Spleen (tissue), 11 donors: ENCODE results near the gene MIA3. TPM values are rescaled to one million over a fixed set of nuclear protein-coding genes. Genes with fewer than 3 reads are reported as not detected.
A peak's percentile ranks its signal among the peaks of the same experiment; 100 is the strongest.

Source experiments
- DNase-seq: peaks from one replicate; pipeline ENCODE4 v3.0.0-alpha.2; 2020
- H3K27ac ChIP-seq, 8 donors: fragments of 200-600 bp; sonication (generic) in 7 of 8; 1 replicate in 4 of 8; 2 replicates in 4 of 8; pipeline versions ENCODE4 v1.5.0 to v1.8.0; 2016 to 2021; ENCODE audit warnings: inconsistent platforms in 4 of 8, mild to moderate bottlenecking in 4 of 8, moderate library complexity in 1 of 8
- H3K27me3 ChIP-seq, 7 donors: fragments of 200-600 bp; sonication (generic) in 6 of 7; replicated peaks in 1 of 7; 1 replicate in 4 of 7; 2 replicates in 3 of 7; pipeline versions ENCODE4 v1.5.0 to v1.8.0; 2016 to 2021; ENCODE audit warnings: inconsistent platforms in 3 of 7, mild to moderate bottlenecking in 1 of 7
- H3K36me3 ChIP-seq, 6 donors: fragments of 200-600 bp; sonication (generic) in 5 of 6; 1 replicate in 4 of 6; 2 replicates in 2 of 6; pipeline versions ENCODE4 v1.5.0 to v1.8.0; 2016 to 2021; ENCODE audit warnings: inconsistent platforms in 2 of 6
- H3K4me1 ChIP-seq, 6 donors: fragments of 200-600 bp; sonication (generic) in 5 of 6; 1 replicate in 3 of 6; 2 replicates in 3 of 6; pipeline versions ENCODE4 v1.5.0 to v1.8.0; 2016 to 2021; ENCODE audit warnings: inconsistent platforms in 3 of 6
- H3K4me3 ChIP-seq, 8 donors: fragments of 200-600 bp; sonication (generic) in 7 of 8; 1 replicate in 4 of 8; 2 replicates in 4 of 8; pipeline versions ENCODE4 v1.5.0 to v1.8.0; 2016 to 2021; ENCODE audit warnings: inconsistent platforms in 4 of 8, mild to moderate bottlenecking in 4 of 8, moderate library complexity in 2 of 8
- H3K9me3 ChIP-seq, 8 donors: fragments of 200-600 bp; sonication (generic) in 7 of 8; 1 replicate in 4 of 8; 2 replicates in 4 of 8; pipeline versions ENCODE4 v1.5.0 to v1.8.0; 2016 to 2021; ENCODE audit warnings: inconsistent platforms in 4 of 8
- POLR2A ChIP-seq, 3 donors: fragments of 450-650 bp; IDR thresholded peaks; one replicate each; pipeline ENCODE4 v1.5.1; 2017; ENCODE audit warnings: antibody characterized with exemption in 3 of 3, mild to moderate bottlenecking in 1 of 3
- POLR2AphosphoS5 ChIP-seq, 3 donors: sonication (generic); formaldehyde crosslinking; IDR thresholded peaks; one replicate each; pipeline ENCODE4 v1.5.1; 2017; ENCODE audit warnings: antibody characterized with exemption in 3 of 3
- WGBS, 5 donors: extraction: QIAGEN DNeasy Blood & Tissue Kit in 3 of 5; methylation state at CpG; one replicate each; pipeline versions ENCODE4 v1.1.5 to v1.1.7; 2013 to 2018; 5-methylcytosine and 5-hydroxymethylcytosine counted together
- intact Hi-C: fragments of 100-400 bp; cut with DNase I; formaldehyde crosslinking; loops from one replicate; pipeline ENCODE4 v1.15.0; 2023; ENCODE audit warnings: low total_unique reads
- polyA plus RNA-seq, 3 donors: library from polyadenylated mRNA; stranded (reverse); fragments of 200-250 nt; gene quantifications; one replicate each; pipeline ENCODE4 v1.2.1, GENCODE V29; 2013
- total RNA-seq, 7 donors: library from RNA; depleted of rRNA in 3 of 7; stranded (reverse); fragments of >200 nt in 3 of 7; fragmentation: NEBNext Ultra II Directional in 4 of 7; extraction: Animal tissue kit (Norgen Biotek cat#: 25700) in 4 of 7; gene quantifications; one replicate each; pipeline versions ENCODE4 v1.1.0 to v1.2.1, GENCODE V29; 2016 to 2021
- TF ChIP-seq, protein P1 (sequence below), 11 experiments: fragments of 200-600 bp in 7 of 11; fragments of 450-650 bp in 4 of 11; sonication (generic) in 4 of 11; IDR thresholded peaks in 8 of 11; conservative IDR thresholded peaks in 3 of 11; 1 replicate in 7 of 11; 2 replicates in 4 of 11; pipeline versions ENCODE4 v1.4.0 to v1.8.0; 2016 to 2021; ENCODE audit warnings: antibody characterized with exemption in 11 of 11, inconsistent platforms in 4 of 11, mild to moderate bottlenecking in 1 of 11
- donor health status: healthy with polysubstance abuse.
- donor health status: DM: no; HTN: no; CAD: no; lungs with moderate emphysema.
- donor health status: DM: no; HTN: no; CAD: no.
- donor health status: Bipolar disorder and iron deficiency.
- donor health status: healthy.
- donor health status: DM: no; HTN: no; CAD: no.
- donor health status: DM: yes; HTN: yes; CAD: no.

Gene MIA3
- total and polyA plus RNA-seq, 10 donors = 25.4 to 68.8 (median 51.7) TPM

DNA sequence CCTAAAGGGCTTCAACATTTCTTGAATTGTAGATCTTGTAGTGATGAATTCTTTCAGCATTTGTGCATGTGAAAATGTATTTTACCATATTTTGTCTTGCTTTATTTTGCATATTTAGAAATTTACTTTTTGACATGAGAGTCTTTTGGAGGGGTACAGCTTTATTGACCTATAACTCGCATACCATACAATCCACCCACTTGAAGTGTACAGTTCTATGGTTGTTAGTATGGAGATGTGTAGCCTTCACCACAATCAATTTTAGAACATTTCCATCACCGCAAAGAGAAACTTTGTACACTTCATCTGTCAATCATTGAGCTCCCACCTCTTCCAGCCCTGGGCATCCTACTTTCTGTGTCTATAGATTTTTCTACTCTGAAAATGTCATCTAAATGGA is 7.2 kb upstream of the MIA3 start:
- intact Hi-C loops = no loop called here
- DNase-seq = no peak
- 89 to 96% (median 92%) methylated on average over 2 of the region's 2 CpGs for WGBS, 5 donors
- Histone ChIP-seq H3K4me1 (no peaks in the 10 kb centered on the region), H3K4me3 (no peak overlapping the region), H3K27ac (no peak overlapping the region), H3K27me3 (peaks cover 0 to 6% (median 0%) of the 10 kb centered on the region in 7 donors), H3K36me3 (no peaks in the 10 kb centered on the region), H3K9me3 (peaks cover 0 to 7% (median 0%) of the 10 kb centered on the region in 8 donors)
- TF ChIP-seq, protein P1, sequence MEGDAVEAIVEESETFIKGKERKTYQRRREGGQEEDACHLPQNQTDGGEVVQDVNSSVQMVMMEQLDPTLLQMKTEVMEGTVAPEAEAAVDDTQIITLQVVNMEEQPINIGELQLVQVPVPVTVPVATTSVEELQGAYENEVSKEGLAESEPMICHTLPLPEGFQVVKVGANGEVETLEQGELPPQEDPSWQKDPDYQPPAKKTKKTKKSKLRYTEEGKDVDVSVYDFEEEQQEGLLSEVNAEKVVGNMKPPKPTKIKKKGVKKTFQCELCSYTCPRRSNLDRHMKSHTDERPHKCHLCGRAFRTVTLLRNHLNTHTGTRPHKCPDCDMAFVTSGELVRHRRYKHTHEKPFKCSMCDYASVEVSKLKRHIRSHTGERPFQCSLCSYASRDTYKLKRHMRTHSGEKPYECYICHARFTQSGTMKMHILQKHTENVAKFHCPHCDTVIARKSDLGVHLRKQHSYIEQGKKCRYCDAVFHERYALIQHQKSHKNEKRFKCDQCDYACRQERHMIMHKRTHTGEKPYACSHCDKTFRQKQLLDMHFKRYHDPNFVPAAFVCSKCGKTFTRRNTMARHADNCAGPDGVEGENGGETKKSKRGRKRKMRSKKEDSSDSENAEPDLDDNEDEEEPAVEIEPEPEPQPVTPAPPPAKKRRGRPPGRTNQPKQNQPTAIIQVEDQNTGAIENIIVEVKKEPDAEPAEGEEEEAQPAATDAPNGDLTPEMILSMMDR (IDR thresholded peaks at IDR 0.05 in 8 of 11, conservative IDR thresholded peaks at IDR 0.05 in 3 of 11) = no peak
- TF ChIP-seq POLR2AphosphoS5 (IDR thresholded peaks at IDR 0.05) (no peak), POLR2A (IDR thresholded peaks at IDR 0.05) (no peak)

DNA sequence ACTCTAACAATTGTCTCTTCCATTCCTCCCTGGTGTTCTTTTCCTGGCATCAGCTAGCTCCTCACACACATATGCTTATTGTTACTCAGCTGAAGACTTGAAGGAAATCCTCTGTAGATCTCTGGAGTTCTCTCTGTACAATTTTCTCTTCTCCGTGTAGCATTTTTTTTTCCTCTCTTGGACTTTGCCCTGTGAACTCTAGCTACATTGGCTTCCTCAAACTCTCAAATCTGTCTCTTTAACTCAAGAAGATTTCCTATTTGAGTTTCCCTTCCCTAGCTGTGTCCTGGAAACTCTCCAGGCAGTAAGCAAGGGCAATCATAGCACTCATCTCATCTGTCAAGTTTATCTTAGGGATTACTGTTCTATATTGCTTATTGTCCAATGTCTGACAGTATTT is 4.3 kb upstream of the MIA3 start:
- intact Hi-C loops = no loop called here
- H3K4me3 ChIP-seq = no peak overlapping the region
- peaks cover 0 to 6% (median 0%) of the 10 kb centered on the region in 7 donors for H3K27me3 ChIP-seq
- 34 to 68% (median 62%) methylated on average over 1 of the region's 1 CpG for whole genome bisulfite sequencing, 5 donors
- peaks cover 0 to 7% (median 0%) of the 10 kb centered on the region in 8 donors for H3K9me3 ChIP-seq
- H3K36me3 ChIP-seq = no peaks in the 10 kb centered on the region
- TF ChIP-seq, protein P1 (IDR thresholded peaks at IDR 0.05 in 8 of 11, conservative IDR thresholded peaks at IDR 0.05 in 3 of 11) = no peak
- TF ChIP-seq POLR2AphosphoS5 (IDR thresholded peaks at IDR 0.05) (no peak), POLR2A (IDR thresholded peaks at IDR 0.05) (no peak)
- no peak overlapping the region for H3K27ac ChIP-seq
- H3K4me1 ChIP-seq = peaks cover 0 to 11% (median 5%) of the 10 kb centered on the region in 6 donors
- DNase-seq = no peak

DNA sequence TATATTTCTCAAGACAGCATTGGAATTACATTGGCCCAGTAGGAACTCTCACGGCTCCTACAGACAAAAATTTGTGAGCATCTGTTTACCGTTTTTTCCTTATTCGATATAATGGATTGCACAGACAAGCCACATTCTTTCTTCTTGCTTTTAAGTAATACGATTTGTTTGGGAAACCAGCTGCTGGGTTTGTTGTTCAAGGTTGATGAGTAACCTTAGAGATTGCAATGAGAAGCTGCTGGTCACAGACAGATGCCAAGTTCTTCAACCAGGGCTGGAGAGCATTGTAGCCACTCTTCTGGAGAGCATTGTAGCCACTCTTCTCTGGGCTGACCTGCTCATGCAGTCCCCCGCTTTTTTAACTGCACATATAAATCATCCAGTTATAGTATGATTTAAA is 1.4 kb upstream of the MIA3 start:
- TF ChIP-seq, protein P1 (IDR thresholded peaks at IDR 0.05 in 8 of 11, conservative IDR thresholded peaks at IDR 0.05 in 3 of 11) = no peak
- TF ChIP-seq POLR2AphosphoS5 (IDR thresholded peaks at IDR 0.05) (no peak), POLR2A (IDR thresholded peaks at IDR 0.05) (no peak)
- no peak for DNase-seq
- no peak overlapping the region for H3K4me3 ChIP-seq
- intact Hi-C loops = no loop called here
- WGBS, 5 donors = 85 to 95% (median 90%) methylated on average over 5 of the region's 5 CpGs
- peaks cover 0 to 4% (median 2%) of the 10 kb centered on the region in 6 donors for H3K36me3 ChIP-seq
- no peaks in the 10 kb centered on the region for H3K9me3 ChIP-seq
- H3K27ac ChIP-seq = no peak overlapping the region
- H3K4me1 ChIP-seq = peaks cover 10 to 33% (median 17%) of the 10 kb centered on the region in 6 donors
- H3K27me3 ChIP-seq = peaks cover 0 to 6% (median 0%) of the 10 kb centered on the region in 7 donors

DNA sequence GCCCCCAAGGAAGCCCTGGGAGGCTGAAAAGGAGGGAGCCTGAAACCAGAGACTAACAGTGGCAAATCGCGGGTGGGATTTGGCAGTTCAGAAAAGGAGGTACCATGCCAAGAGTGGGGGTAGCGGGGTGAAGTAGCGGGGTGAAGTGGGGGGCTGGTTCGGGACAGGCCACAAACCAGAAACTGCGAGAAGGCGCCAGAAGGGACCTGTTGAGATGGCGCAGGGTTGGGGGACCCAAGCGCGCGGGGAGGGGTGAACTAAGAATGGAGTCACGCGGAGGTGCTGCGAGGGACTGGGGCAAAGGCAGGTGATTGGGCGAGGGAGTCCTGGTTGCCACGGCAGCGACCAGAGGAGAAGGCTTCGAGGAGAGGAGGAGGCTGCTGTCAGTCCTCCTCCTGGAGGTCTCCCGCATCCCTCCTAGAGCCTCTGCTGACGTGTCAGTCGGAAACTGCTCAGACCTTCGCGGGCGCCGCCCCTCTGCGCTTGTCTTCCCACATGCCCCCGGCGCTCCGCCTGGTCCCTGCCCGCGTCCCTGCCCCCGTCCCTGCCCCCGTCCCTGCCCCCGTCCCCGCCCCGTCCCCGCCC is 438 bp upstream of the MIA3 start:
- peak overlapping the region; percentile 36 to 90 (median 78) for H3K27ac ChIP-seq
- peak; percentile 78 to 81 (median 81) for TF ChIP-seq POLR2AphosphoS5 (IDR thresholded peaks at IDR 0.05)
- no peak for TF ChIP-seq POLR2A (IDR thresholded peaks at IDR 0.05)
- intact Hi-C loops = no loop called here
- peak overlapping the region; percentile 47 to 99 (median 80) for H3K4me3 ChIP-seq
- H3K9me3 ChIP-seq = no peaks in the 10 kb centered on the region
- peaks cover 10 to 33% (median 17%) of the 10 kb centered on the region in 6 donors for H3K4me1 ChIP-seq
- DNase-seq = peak; percentile 98
- H3K27me3 ChIP-seq = peaks cover 0 to 6% (median 0%) of the 10 kb centered on the region in 7 donors
- 1 to 3% (median 3%) methylated on average over 26 to 36 of the region's 37 CpGs for whole genome bisulfite sequencing, 5 donors
- H3K36me3 ChIP-seq = peaks cover 0 to 13% (median 8%) of the 10 kb centered on the region in 6 donors
